Stimulated activated CD8-positive, alpha-beta memory T cell treated with anti-CD3 and anti-CD28 coated beads, Interleukin-15, amount 100 ng/mL, for 48 hours (primary cell): Measurements from ENCODE around the gene RAPGEF4.

Experiments used
- DNase-seq, 2 donors: peaks; one replicate each; pipeline ENCODE4 v3.0.0-alpha.2; 2020; ENCODE audit warnings: low read depth in 2 of 2

Gene RAPGEF4

GRCh38 chr2:173094731-173095130 is 359.1 kb downstream of the RAPGEF4 start:
- DNase-seq: no peak

GRCh38 chr2:173095356-173095755 is 359.7 kb downstream of the RAPGEF4 start:
- no peak for DNase-seq

GRCh38 chr2:173099271-173099670 is 363.6 kb downstream of the RAPGEF4 start:
- no peak for DNase-seq

GRCh38 chr2:173099804-173100203 is 364.2 kb downstream of the RAPGEF4 start:
- no peak for DNase-seq

- DNase-seq: no peak
These were observed 366.0 kb downstream of the RAPGEF4 start for GRCh38 chr2:173101687-173102086.
